Fibroblast of peridontal ligament (primary cell): ENCODE measurements around the gene KDM1A.

Experiments used
- DNase-seq: peaks from one replicate; pipeline ENCODE4 v3.0.0-alpha.2; 2010; ENCODE audit errors: extremely low read depth

Gene KDM1A

DNA sequence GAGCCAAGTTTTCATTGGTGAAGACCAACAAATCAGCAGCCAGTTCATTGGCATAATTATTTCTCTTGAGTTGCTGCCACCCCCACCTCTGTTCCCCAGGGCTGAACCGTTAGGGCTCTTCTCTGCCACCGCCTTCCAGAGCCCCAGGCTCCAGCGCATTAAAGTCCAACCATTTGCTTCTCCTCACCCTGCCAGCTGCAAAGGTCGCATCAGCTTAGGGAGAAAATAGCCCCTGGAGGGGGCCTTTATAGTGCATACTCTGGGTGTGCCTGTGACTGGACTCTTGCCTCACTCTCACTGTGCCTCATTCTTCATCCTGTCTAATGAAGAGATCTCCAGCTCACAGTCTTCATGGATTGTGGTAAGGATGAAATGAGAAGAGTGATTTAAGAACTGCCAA lies 50.4 kb downstream of the KDM1A start:
- DNase-seq, result no peak

DNA sequence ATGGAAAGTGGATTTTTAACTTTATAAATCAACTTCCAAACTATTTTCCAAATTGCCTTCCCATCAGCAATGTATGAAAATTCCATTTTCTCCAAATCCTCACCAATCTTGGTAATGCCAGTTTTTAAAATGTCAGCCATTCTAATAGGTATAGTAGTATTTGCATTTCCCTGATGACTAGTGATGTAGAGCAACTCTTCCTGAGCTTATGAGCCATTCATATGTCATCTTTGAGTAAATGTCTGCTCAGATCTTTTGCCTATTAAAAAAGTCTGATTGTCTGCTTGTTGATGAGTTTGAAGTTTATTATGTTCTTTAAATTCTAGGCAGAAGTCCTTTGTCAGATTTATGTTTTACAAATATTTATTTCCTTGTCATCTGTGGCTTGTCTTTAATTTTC lies 54.7 kb downstream of the KDM1A start:
- DNase-seq, result no peak

DNA sequence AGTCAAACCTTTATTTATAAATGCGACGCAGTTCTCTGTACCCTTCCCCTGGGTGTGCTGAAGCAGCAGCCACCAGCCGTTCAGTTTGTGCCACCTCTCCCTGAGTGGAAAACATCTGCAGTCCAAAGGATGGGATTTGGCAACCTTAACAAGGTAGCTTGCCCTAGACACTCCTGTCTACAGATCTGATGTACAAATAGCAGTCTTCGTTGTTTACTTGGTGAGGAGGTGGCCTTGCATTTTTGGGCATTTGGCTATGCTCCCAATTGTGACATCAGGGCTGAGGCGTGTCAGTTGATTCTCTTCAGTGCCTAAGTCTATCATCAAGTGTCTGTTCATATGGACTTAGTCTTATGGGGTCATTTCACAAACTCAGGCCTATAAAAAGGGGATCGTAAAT lies 59.8 kb downstream of the KDM1A start:
- DNase-seq, result no peak

DNA sequence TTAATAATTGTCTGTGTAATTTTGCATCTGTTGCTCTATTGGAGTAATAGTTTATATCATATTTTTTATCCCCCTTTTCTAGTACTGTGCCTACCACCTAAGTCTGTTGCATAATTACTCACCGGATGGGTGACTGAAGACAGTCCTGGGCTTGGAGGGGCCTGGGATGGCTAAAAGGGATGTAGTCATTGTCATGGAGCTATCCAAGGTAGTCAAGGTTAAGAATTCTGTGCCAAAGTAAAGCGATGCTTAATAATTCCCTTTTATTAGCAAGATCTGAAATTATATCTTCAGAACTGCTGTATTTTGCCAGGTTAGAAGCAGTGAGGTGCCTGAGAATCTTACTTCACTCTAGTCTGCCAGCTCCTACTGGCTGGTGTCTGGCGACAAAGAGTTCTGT lies 61.6 kb downstream of the KDM1A start:
- DNase-seq, result no peak

DNA sequence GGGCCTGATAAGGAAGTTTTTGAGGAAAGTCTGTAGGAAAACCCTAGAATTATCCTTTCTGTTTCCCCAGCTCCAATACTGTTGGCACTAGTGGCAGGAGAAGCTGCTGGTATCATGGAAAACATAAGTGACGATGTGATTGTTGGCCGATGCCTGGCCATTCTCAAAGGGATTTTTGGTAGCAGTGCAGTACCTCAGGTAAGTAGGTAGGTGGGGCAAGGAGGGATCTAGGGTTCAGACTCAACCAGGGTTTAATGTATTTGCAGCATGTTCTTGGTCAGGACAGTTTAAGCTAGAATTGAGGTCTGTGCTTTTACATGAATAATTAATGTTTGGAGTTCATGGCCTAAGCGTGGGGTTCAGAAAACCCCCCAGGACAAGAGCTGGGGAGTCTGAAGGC lies 62.1 kb downstream of the KDM1A start:
- no peak for DNase-seq

DNA sequence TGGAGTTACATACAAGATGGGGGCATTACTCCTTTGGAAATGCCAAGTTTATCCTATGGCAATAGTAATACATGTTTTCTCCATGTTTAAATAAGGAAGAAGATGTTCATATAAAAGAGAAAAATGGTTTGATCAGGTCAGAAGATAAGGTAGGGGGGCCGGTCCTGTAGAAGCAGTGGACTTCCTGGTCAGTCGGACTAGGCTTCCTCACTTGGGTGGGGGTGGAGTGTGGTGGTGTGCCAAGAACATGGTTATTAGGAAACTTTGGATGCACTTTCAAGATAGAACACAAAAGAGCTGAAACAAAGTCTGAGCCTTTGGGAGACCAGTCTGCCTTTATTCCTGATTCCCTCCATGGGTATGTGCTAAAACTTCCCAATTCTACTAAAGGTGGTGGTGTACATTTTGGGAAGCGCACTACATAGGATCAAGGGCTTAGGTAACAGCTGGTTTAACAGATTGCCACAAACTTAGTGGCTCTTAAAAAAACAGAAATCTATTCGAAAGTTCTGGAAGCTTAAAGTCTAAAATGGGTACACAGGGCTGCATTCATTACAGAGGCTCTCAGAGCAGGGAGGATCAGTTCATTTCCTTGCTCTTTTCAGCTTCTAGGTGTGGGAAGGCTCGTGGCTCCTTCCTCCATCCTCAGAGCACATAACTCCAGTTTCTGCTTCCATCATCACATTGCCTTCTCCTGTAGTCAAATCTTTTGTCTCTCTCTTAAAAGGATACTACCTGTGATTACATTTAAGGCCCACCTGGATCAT lies 64.6 kb downstream of the KDM1A start:
- DNase-seq, result no peak

DNA sequence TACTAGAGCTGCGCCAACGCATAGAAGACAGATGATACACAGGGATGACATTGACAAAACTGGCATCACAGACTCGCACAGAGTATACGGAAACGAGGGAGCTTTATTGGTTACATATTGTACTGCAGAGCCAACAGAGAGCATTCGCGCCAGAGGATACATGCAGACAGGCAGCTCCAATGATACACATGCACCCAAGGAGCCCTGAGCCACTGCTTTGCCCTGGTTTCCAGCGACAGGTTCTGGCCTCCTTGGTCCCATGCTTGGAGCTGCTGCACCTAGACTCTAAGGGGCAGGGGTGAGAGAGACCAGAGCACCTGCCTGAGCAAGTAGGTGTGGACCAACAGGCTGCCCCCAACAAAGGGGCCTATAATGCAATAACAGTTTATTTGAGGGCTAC lies 65.6 kb downstream of the KDM1A start:
- no peak for DNase-seq

DNA sequence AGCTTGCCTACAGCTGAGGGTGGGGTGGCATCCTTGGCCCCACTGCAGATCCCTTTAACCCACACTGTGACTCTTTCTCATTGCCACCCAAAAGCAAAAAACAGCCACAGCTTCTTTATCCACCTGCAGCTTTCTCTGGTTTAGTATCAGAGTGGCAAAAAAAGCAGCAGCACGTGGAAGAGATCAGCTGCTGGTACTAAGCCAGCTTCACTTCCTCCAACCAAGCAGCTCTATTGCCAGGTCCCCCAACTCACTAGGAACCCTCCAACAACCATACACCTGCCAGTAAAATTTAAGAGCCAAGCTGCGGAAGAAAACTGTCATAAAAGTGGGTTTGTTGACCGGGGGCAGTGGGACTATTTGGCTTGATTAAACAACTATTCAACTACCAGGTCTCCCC lies 66.4 kb downstream of the KDM1A start:
- DNase-seq, result no peak

DNA sequence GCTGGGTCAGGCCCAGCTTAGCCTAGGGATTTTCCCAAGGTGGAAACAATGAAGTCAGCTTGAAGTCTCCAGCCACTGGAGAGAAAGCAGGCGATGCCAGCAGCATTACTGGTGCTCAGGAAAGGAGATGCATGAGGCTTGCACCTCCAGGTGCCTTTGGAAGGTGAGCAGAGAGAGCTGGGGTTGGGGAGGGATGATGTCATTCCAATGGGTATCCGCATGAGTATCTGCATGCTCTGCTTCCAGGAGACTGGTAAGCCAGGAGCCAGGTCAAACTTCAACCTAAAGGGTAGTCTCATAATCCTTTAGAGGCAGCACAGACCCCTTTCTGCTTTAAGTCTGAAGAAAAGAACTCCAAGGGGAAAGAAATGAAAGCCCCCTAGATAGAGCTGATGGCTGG lies 68.8 kb downstream of the KDM1A start:
- no peak for DNase-seq

DNA sequence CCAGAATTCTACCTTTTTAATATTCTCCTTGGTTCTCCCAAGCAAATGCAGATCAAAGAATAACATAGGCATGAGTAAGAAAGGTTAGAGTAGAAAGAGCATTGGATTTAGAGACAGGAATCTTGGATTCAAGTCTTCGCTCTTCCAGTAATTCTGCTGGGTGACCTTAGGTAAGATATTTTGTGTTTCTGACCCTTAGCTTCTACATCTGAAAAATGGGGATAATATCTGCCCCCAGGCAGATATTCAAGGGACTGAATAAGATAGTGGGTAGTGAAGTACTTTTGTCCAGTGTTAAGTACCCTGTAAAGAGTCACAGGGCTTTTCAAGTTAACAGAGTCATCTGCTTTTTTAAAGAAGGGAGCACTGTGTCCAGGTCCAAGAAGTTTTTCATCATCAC lies 70.8 kb downstream of the KDM1A start:
- no peak for DNase-seq

DNA sequence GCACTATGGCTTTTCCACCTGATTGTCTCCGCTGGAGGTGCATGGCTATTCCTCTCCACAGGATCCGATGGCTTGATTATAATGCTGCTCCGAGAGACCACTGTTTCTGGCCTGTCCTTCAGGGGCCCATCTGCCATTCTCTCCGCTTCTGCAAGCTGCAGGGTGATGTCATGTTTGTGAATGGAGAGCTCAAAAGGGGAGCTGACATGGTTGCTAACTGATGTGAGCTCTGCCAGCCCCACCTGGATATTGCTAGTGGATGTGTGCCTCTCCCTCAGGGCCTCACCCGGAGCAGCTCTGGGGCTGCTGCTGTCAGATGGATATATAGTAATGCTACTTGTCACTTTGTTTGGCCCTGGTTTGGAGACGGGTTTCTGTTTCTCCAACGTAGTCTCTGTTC lies 72.3 kb downstream of the KDM1A start:
- no peak for DNase-seq

DNA sequence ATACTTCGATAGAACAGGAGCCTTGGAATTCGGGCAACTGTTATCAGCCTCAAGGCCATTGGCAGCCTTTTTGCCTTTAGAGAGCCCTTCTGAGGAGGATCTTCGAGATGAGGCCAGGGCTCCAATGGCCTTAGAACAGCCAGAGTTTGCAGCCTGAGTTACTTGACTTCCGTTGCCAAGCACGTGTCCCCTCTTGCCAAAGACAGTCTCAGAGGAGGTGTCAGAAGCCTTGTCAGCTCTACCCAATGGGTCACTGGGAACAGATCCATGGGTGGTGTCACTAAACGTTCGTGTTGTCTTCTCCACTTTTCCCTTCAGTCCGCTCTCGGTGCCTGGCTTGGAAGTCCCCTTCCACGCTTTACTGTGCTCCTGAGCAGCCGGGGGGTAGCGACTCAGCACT lies 73.2 kb downstream of the KDM1A start:
- no peak for DNase-seq

DNA sequence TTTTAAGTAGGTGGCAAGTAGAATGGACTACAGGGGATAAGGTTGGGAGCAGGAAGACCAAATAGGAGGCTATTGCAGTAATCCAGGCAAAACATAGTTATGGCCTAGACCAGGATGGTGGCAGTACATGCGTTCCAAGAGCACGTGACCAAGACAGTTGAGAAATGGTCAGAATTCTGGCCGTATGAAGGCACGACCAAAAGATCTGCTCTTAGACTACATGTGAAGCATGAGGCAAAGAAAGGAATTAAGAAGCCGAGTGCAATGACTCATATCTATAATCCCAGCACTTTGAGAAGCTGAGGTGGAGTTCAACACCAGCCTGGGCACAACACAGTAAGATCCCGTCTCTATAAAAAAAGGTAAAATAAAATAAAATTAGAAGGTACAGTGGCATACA lies 78.0 kb downstream of the KDM1A start:
- no peak for DNase-seq

DNA sequence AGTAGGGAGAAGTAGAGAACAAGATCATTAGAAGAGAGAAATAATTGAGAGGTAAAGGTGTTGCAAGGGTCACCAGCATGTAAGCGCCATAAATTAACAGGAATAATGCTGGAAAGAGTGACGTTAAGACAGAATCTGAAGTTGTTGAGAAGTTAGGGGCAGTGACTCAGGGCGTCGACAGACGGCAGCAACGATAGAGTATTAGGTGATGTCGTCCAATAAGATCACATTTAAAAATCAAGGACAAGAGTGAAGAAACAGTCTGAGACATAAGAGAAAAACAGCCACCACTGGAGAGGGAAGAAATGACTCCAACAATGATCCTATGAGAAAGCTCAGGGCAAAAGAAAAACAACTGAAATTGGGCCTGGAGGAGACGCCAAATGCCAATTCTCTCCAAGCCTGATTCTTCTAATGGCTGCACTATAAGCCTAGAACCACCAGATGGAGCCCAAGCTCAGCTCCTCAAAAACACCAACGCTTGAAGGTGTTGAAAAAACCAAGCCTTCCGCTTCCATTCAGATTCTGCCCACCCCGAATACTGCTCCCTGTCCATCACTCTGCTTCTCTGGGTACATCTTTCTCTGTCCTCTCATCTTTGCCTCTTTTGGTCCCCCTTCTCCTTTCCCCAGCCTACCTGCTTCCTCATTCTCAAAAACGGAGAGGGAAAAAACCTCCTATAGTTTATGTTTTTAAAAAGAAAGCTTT lies 79.3 kb downstream of the KDM1A start:
- DNase-seq, result peak; percentile 88

DNA sequence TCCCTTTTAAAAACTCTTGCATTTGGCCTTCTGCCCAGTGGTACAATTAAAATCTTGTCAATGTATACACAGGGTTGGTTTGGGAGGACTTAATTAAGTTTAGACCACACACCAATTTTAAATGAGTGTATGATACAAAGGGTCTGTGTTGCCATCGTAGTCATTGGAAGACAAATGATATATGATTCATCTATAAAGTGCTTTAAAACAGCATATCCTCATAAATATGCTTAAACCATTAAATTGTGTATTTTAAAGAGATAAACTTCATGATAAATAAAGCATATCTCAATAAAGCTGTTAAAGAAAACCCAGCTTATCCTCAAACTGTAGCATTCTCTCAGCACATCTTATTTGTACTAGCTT lies 79.9 kb downstream of the KDM1A start:
- DNase-seq, result no peak

DNA sequence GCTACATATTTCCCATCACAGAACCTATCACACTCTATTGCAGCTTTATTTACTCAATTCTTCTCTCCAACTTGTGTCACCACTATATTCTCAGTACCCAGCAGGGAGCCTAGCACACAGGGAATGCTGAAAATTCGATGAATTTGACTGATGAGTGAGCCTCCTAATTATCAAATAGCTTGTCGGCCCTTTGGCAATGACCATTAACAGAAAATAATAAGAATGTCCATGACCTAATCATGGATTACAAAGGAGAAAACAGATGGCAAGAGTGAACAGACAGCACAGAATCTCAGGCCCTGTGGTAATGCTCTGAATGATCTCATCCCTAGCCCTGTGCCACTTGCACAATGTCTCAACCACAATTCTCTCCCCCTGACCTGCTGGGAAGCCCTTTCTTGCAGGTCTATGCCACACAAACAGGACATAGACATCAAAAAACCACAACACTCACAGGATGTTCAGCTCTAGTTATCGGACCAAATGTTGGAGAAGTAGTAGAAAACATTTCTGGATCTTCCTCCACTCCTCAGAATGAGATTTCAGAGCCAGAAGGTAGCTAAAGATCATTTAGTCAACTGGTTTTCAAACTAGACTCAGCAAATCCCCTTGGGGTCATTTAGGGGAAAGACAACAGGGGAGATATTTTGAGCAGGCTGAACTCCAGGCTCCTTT lies 80.9 kb downstream of the KDM1A start:
- DNase-seq, result peak; percentile 87

DNA sequence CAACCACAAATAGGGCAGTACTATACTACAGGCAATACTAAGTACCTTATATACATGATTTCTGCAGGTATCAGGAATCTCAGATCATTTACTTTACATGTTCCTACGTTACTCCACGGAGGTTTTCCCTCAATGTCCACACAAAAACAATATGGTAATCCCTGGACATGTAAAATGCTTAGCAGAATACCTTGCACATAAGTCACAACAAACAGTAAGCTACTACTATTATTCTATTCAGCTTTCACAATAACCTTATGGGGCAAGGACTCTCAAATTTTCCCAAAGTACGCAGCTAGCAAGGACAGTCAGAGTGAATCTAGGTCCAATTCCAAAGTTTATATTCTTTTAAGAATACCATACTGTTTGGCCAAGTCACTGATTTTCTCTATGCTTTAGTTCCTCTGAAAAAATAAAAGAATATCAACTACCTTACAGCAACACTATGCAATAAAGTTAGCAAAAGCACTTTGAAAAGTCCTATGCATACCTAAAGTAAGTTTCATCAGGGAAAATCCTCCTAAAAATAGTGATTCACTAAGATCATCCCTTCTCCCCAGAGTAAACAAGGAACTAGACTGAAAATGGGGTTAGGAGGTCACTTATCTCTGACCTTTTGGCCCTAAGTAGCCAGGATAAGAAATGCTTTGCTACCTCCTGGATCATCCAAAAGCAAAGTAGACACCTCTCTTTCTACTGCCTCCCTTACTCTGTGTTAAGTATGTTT lies 82.0 kb downstream of the KDM1A start:
- peak; percentile 35 for DNase-seq

DNA sequence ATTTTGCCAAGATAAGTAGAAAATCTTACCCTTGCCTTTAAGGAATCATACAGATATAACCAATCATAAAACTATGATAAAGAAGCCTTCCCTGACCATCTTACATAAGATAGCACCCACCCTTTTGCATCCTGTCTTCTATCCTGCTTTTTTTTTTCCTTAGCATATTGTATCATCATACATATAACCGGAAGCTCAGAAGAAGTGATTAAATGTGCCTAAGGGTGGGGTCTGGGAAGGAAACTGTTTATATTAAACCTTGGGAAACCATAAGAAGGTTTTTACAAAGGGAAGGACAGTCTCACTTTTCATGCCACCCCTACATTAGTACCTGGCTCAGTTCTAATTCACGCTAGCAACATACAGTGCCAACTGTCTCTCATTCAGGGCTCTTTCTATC lies 82.6 kb downstream of the KDM1A start:
- DNase-seq, result no peak

DNA sequence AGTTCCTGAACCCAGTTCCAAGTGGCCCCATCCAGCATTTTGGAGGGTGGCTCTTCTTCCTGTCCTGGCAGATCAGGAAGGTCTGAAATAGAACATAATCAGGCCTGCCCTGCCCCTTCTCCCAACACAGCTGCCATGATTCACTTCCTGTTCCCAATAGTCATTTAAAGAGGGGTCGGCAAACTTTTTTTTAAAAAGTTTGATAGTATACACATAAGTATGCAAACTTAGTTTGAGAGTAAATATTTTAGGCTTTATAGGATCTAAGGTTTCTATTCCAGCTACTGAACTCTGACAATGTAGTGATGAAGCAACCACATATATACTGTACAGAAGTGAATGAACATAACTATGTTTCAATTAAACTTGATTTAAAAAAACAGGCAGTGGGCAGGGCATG lies 83.0 kb downstream of the KDM1A start:
- peak; percentile 49 for DNase-seq

DNA sequence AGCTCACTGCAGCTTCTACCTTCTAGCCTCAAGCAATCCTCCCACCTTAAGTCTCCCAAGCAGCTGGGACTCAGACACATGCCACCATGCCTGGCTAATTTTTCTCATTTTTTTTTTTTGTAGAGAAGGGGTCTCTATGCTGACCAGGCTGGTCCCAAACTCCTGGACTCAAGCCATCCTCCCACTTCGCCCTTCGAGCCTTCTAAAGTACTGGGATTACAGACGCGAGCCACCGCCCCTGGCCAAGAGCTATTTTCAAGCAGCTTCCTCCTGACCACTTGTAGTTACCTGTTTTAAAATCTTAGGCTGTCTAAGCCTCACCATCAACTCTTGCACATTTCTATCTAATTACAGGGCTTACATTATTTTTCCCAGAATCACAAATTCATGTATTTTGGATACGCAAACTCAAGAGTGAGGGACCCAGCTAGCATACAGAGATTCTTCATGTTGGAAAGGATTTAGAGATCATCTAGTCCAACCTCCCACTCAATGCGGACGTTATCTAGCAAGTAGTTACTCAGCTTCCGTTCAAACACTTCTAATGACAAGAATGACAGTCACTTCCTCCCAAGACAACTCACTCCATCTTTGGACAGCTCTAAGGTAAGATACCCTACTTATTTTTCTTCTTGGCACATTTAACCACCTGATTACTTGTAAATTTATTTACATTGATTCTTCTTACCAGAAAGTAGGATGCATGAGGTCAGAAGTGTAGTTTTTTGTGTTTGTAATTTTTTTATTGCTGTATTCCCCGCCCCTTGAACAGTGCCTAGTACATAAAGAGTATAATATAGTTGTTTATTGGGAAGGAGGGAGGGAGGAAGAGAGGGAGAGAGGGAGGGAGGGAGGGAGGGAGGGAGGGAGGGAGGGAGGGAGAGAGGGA lies 84.0 kb downstream of the KDM1A start:
- no peak for DNase-seq

DNA sequence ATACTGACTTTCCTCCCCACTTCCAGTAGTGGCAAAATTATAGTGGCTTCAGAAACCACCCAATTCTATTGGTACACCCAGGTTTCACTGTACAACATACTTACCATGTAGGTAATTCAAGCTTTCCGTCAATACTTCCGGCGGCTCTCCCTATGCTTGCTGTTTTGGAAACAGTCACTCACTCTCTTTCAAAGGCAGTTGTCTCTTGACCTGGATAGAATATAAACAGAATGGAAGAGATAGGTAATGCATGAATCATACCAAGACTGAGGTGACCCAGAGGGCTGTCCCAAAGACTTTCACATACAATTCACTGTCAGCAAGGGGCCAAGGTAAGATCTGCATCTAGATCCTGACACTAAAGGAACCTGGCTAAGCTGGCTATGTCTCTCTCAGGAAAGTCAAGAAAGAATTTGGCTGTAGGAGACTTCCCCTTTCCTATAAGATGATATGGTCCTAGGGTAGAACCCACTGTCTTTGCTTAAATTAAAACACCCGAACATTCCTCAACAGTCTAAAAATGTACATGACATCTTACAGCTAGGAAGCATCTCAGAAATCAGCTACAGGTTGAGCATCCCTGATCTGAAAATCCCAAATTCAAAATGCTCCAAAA lies 89.8 kb downstream of the KDM1A start:
- no peak for DNase-seq
